Right ventricle myocardium superior (tissue), 1 donor: ENCODE results near the gene MED25. TPM values are rescaled to one million over a fixed set of nuclear protein-coding genes. Genes with fewer than 3 reads are reported as not detected.

Experiments
- ATAC-seq: fragments of 200-7000 bp; cut with Tn5 transposase; one replicate; pipeline ENCODE4 v1.9.1; 2020; ENCODE audit warnings: mild to moderate bottlenecking; ENCODE audit not compliant: poor library complexity
- DNase-seq: peaks from one replicate; pipeline ENCODE4 v3.0.0-alpha.2; 2020
- intact Hi-C: fragments of 100-400 bp; cut with DNase I; formaldehyde crosslinking; loops from one replicate; pipeline ENCODE4 v1.11.2; 2022
- long read RNA-seq: library from polyadenylated mRNA; unstranded; transcript quantifications from one replicate; pipeline ENCODE4 v2.0.0, GENCODE V29; 2021
- total RNA-seq: library from RNA; stranded (reverse); fragmentation: NEBNext Ultra II Directional; extraction: Animal tissue kit (Norgen Biotek cat#: 25700); gene quantifications from one replicate; pipeline ENCODE4 v1.2.1, GENCODE V29; 2021
- donor health status: DM: no; HTN: yes; CAD: no; lungs with severe emphysema.

Gene MED25
- 83.4 TPM for total RNA-seq
- long read RNA-seq, transcript MED25-201 (18 exons, 2,332 nt), result major isoform, 29 of 135 reads
- long read RNA-seq, partial matches to known transcripts, result 80 of 135 reads
- long read RNA-seq, other reads (novel, unspliced or antisense), result 24 of 135 reads

DNA sequence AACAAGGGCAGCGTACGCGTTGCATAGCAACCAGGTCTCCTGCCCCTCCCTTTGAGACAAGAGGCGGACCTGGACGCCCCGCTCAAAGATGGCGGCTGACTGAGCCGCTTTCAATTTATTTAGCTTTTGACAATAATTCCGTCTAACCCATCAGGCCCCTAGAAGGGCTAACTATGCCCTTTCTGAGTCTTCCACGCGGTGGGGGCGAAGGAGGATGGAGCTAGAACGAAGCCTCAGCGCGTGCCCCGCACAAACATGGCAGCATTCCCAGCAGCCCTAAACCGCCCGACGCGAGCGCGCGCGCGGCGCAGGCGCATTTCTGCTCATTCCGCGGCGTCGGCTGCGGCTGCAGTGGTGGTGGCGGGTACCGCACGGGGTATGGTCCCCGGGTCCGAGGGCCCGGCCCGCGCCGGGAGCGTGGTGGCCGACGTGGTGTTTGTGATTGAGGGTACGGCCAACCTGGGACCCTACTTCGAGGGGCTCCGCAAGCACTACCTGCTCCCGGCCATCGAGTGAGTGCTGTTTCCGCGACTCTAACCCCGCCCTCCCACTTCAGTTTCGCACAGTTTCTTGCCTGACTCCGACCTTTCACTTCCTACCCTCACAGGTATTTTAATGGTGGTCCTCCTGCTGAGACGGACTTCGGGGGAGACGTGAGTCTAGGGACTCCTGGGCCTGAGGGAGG lies at the start of gene MED25:
Gene MED25 (plus strand): TSS at position 326 of the 685 bp plus-strand sequence. CDS start 53 bp downstream, at position 379.
- ATAC-seq (peak; percentile 77), DNase-seq (peak; percentile 92)
- intact Hi-C loops, result loop anchor here (5.0 kb wide), 1 partner anchor 34 kb away; the partner anchor contains the start of gene PTOV1

DNA sequence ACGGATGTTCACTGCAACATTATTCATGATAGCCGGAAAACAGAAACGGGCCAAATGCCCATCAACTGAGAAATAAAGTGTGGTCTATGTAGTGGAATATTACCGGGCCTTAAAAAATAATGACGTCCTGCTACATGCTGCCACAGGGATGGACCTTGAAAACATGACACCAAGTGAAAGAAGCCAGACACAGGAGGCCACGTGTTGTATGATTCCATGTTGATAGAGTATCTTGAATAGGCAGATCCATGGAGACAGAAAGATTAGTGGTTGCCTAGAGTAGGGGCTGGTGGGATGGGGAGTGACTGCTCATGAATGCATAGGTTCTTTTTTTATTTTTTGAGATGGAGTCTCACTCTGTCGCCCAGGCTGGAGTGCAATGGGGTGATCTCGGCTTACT lies 47.6 kb upstream of the MED25 start:
- DNase-seq (no peak), ATAC-seq (no peak)
- intact Hi-C loops, result no loop called here

DNA sequence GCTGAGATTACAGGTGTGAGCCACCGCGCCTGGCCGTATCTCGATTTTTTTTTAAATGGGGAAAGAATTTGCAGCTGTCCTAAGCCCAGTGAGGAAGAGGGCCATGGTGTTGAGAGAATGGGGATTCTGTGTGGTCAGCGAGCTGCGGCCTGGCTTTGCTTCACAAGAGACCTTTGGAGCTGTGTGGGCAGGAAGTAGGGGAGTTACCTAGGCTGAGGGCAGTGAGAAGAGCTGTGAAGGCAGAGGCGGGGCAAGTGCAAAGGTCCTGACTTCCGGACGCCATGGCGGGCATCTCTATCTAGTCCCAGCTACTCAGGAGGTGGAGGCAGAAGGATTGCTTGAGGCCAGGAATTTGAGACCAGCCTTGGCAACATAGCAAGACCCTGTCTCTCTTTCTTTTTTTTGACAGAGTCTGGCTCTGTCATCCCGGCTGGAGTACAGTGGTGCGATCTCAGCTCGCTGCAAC lies 46.4 kb upstream of the MED25 start:
- ATAC-seq (no peak), DNase-seq (no peak)
- intact Hi-C loops, result no loop called here

- DNase-seq (no peak), ATAC-seq (no peak)
- intact Hi-C loops, result no loop called here
These were observed 45.1 kb upstream of the MED25 start for GRCh38 chr19:49772850-49773432.

- DNase-seq (no peak), ATAC-seq (peak; percentile 30)
- intact Hi-C loops, result no loop called here
These were observed 44.3 kb upstream of the MED25 start for GRCh38 chr19:49773663-49774350.

- DNase-seq (no peak), ATAC-seq (no peak)
- intact Hi-C loops, result no loop called here
These were observed 43.1 kb upstream of the MED25 start for GRCh38 chr19:49774969-49775368.

- intact Hi-C loops, result no loop called here
- ATAC-seq (no peak), DNase-seq (no peak)
These were observed 42.2 kb upstream of the MED25 start for GRCh38 chr19:49775742-49776370.

- no peak for ATAC-seq
- intact Hi-C loops, result no loop called here
- DNase-seq, result no peak
These were observed 41.7 kb upstream of the MED25 start for GRCh38 chr19:49776371-49776764.

DNA sequence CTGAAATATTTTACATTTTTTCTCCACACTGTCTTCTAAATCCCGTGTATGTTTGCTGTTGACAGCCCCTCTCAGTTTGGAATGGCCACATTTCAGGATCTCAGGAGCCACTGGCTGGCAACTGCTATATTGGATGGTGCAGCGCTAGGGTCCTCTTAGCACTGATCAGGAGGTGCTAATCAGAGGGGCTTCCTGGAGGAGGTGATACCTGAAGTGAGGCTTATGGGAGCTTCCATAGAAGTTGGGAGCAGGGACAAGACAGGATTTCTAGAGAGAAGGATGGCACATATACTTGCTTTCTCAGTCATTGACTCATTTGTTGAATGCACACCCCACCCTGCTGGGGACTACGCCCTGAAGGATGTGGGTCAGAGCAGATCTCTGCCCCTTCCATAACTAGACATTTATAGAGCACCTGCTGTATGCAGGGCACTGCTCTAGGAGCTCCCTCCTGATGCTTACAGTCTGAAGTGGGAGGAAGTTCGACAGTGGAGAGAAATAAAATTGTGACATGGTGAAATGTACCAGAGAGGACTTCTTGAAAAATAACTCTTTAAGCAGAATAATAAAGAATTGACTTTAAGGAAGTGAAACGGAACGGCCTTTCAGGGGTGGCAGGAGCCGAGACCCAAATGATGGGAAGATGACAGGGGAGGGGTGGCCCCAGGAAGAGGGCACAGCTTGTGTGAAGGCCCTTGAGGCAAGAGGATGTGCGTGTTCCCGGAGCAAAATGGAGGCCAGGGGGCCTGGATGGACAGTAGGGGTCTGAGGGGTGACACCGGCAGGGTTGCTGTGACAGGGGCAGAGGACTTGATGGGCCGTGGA lies 38.1 kb upstream of the MED25 start:
- intact Hi-C loops, result no loop called here
- DNase-seq (no peak), ATAC-seq (peak; percentile 35)

- DNase-seq (no peak), ATAC-seq (no peak)
- intact Hi-C loops, result no loop called here
These were observed 37.2 kb upstream of the MED25 start for GRCh38 chr19:49780861-49781260.

GRCh38 chr19:49781394-49781793 lies 36.7 kb upstream of the MED25 start:
- intact Hi-C loops, result no loop called here
- no peak for DNase-seq
- ATAC-seq, result peak; percentile 21

DNA sequence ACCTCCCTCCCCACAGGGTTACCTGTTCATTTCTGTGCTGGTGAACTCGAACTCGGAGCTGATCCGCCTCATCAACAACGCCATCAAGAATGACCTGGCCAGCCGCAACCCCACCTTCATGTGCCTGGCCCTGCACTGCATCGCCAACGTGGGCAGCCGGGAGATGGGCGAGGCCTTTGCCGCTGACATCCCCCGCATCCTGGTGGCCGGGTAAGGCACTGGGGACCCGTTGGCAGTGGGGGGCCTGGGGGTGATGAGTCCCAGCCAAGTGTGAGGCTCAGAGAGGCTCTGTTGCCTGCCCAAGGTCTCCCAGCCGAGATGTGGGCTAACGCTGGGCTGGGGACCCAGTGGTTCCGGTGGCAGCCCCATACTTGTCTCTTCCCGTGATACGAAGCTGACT lies 35.6 kb upstream of the MED25 start:
- ATAC-seq (no peak), DNase-seq (no peak)
- intact Hi-C loops, result no loop called here

GRCh38 chr19:49786376-49786820 lies 31.7 kb upstream of the MED25 start:
- intact Hi-C loops, result no loop called here
- no peak for DNase-seq
- no peak for ATAC-seq

DNA sequence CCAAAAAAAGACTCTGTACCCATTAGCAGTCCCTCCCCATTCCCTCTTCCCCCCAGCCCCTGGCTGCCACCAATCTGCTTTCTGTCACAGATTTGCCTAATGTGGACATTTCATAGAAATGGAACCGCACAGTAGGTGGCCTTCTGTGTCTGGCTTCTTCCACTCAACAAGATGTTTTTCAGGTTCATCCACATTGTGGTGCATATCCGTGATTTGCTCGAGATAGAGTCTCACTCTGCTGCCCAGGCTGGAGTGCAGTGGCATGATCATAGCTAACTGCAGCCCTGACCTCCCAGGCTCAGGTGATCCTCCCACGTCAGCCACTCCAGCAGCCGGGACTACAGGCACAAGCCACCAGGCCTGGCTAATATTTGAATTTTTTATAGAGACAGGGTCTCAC lies 30.3 kb upstream of the MED25 start:
- DNase-seq, result no peak

GRCh38 chr19:49788857-49789256 lies 29.2 kb upstream of the MED25 start:
- intact Hi-C loops, result no loop called here
- no peak for ATAC-seq

More for the DNA sequence above, 30.3 kb upstream of the MED25 start:
- intact Hi-C loops, result no loop called here
- ATAC-seq, result no peak

GRCh38 chr19:49790866-49791265 lies 27.2 kb upstream of the MED25 start:
- ATAC-seq (peak; percentile 67), DNase-seq (peak; percentile 74)
- intact Hi-C loops, result no loop called here

More at GRCh38 chr19:49788857-49789256, 29.2 kb upstream of the MED25 start:
- no peak for DNase-seq

- intact Hi-C loops, result no loop called here
- no peak for ATAC-seq
- no peak for DNase-seq
These were observed 26.2 kb upstream of the MED25 start for GRCh38 chr19:49791776-49792445.
